SK-N-SH (cell line): ENCODE results near the gene C1QTNF3. TPM values are rescaled to one million over a fixed set of nuclear protein-coding genes. Genes with fewer than 3 reads are reported as not detected.

Source experiments
- CTCF ChIA-PET: fragments of 300-600, 350-600 bp; formaldehyde crosslinking; extraction: SDS; loops from one replicate; lab custom pipeline; 2021; lab: Yijun Ruan, JAX
- POLR2A ChIA-PET: fragments of 350-600 bp; sonication (Branson Sonifier 250); formaldehyde crosslinking; extraction: SDS; loops from one replicate; lab custom pipeline; 2020; ENCODE audit warnings: antibody characterized with exemption, inconsistent platforms; lab: Yijun Ruan, JAX
- DNase-seq: peaks from one replicate; pipeline ENCODE4 v3.0.0; 2012
- H2AFZ ChIP-seq: fragments of 200-600 bp; sonication (generic); 2 replicates; pipeline ENCODE4 v1.8.1; 2016; ENCODE audit warnings: antibody characterized with exemption, mild to moderate bottlenecking, low read depth
- H3F3A ChIP-seq: fragments of 200-600 bp; sonication (generic); replicated peaks from 2 replicates; pipeline ENCODE3; 2016; ENCODE audit warnings: antibody characterized with exemption, mild to moderate bottlenecking; ENCODE audit not compliant: insufficient read depth
- H3K27ac ChIP-seq, 2 experiments: fragments of 200-500 bp in 1 of 2; fragments of 200-600 bp in 1 of 2; sonication (Bioruptor generic) in 1 of 2; sonication (generic), shearing (Covaris generic) in 1 of 2; 2 replicates each; pipeline versions ENCODE4 v1.5.1 to v1.6.1; 2014 to 2016; ENCODE audit warnings: low read depth in 2 of 2, inconsistent platforms in 1 of 2, low read length in 1 of 2, mild to moderate bottlenecking in 1 of 2, mixed read lengths in 1 of 2
- H3K27me3 ChIP-seq: fragments of 200-600 bp; sonication (generic), shearing (Covaris generic); 2 replicates; pipeline ENCODE4 v1.6.1; 2016; ENCODE audit warnings: mixed run types; ENCODE audit not compliant: insufficient read depth
- H3K36me3 ChIP-seq, 2 experiments: fragments of 200-500 bp in 1 of 2; fragments of 200-600 bp in 1 of 2; sonication (Bioruptor generic) in 1 of 2; sonication (generic) in 1 of 2; replicated peaks in 1 of 2; 2 replicates each; pipeline versions ENCODE3 to v1.5.1; 2014 to 2016; ENCODE audit warnings: low read length in 1 of 2, mild to moderate bottlenecking in 1 of 2; ENCODE audit not compliant: insufficient read depth in 2 of 2, control insufficient read depth in 1 of 2
- H3K4me1 ChIP-seq, 2 experiments: fragments of 200-500 bp in 1 of 2; fragments of 200-600 bp in 1 of 2; sonication (Bioruptor generic) in 1 of 2; sonication (generic), shearing (Covaris generic) in 1 of 2; 2 replicates each; pipeline versions ENCODE4 v1.5.1 to v1.6.1; 2014 to 2016; ENCODE audit warnings: low read depth in 1 of 2, low read length in 1 of 2, mixed run types in 1 of 2; ENCODE audit not compliant: insufficient read depth in 2 of 2, control insufficient read depth in 1 of 2
- H3K4me2 ChIP-seq: fragments of 200-600 bp; sonication (generic), shearing (Covaris generic); 2 replicates; pipeline ENCODE4 v1.6.1; 2017; ENCODE audit warnings: mixed run types
- H3K4me3 ChIP-seq, 2 experiments: fragments of 200-500 bp in 1 of 2; fragments of 200-600 bp in 1 of 2; sonication (Bioruptor generic) in 1 of 2; sonication (generic), shearing (Covaris generic) in 1 of 2; 2 replicates each; pipeline versions ENCODE4 v1.5.1 to v1.8.1; 2014 to 2016; ENCODE audit warnings: low read depth in 2 of 2, inconsistent platforms in 1 of 2, low read length in 1 of 2, mild to moderate bottlenecking in 1 of 2, mixed read lengths in 1 of 2, moderate library complexity in 1 of 2
- H3K79me2 ChIP-seq: fragments of 200-600 bp; sonication (generic); 2 replicates; pipeline ENCODE4 v1.8.1; 2017; ENCODE audit warnings: mild to moderate bottlenecking; ENCODE audit not compliant: insufficient read depth
- H3K9ac ChIP-seq: fragments of 200-600 bp; sonication (generic); 2 replicates; pipeline ENCODE4 v1.6.1; 2017; ENCODE audit warnings: mixed run types
- H3K9me2 ChIP-seq: fragments of 200-600 bp; sonication (generic); 2 replicates; pipeline ENCODE4 v1.6.1; 2017; ENCODE audit warnings: mixed run types
- H3K9me3 ChIP-seq: fragments of 200-600 bp; sonication (generic); 2 replicates; pipeline ENCODE4 v1.6.1; 2017; ENCODE audit warnings: mixed run types, mild to moderate bottlenecking, moderate library complexity
- H4K20me1 ChIP-seq: fragments of 200-600 bp; sonication (generic); 2 replicates; pipeline ENCODE4 v1.6.1; 2017; ENCODE audit warnings: mild to moderate bottlenecking, mixed run types; ENCODE audit not compliant: insufficient read depth
- CTCF ChIP-seq: fragments of 200-600 bp; sonication (generic); IDR thresholded peaks from 2 replicates; pipeline ENCODE4 v1.6.1; 2017; ENCODE audit warnings: antibody characterized with exemption, mild to moderate bottlenecking, moderate library complexity
- ELF1 ChIP-seq: IDR thresholded peaks from 2 replicates; pipeline ENCODE4 v1.4.0; 2012
- FOSL2 ChIP-seq: IDR thresholded peaks from 2 replicates; pipeline ENCODE4 v1.4.0; 2012; ENCODE audit warnings: low read depth, mild to moderate bottlenecking, moderate library complexity, borderline replicate concordance
- FOXM1 ChIP-seq: IDR thresholded peaks from 2 replicates; pipeline ENCODE4 v1.4.0; 2012; ENCODE audit warnings: low read depth, mild to moderate bottlenecking
- GABPA ChIP-seq: IDR thresholded peaks from 2 replicates; pipeline ENCODE4 v1.4.0; 2012; ENCODE audit warnings: low read depth, mild to moderate bottlenecking
- GATA2 ChIP-seq: sonication (generic); formaldehyde crosslinking; IDR thresholded peaks from 2 replicates; pipeline ENCODE4 v1.5.0; 2020; ENCODE audit warnings: mild to moderate bottlenecking, missing genetic modification reagents
- JUND ChIP-seq: IDR thresholded peaks from 2 replicates; pipeline ENCODE4 v1.4.0; 2012
- MEF2A ChIP-seq: IDR thresholded peaks from 2 replicates; pipeline ENCODE4 v1.4.0; 2012; ENCODE audit warnings: low read depth, borderline replicate concordance
- NRF1 ChIP-seq: IDR thresholded peaks from 2 replicates; pipeline ENCODE4 v1.6.1; 2012; ENCODE audit warnings: low read depth, mild to moderate bottlenecking, low read length
- PBX3 ChIP-seq: IDR thresholded peaks from 2 replicates; pipeline ENCODE4; 2012
- RAD21 ChIP-seq: IDR thresholded peaks from 2 replicates; pipeline ENCODE4 v1.6.1; 2012; ENCODE audit warnings: mild to moderate bottlenecking, low read length
- RFX5 ChIP-seq: IDR thresholded peaks from 2 replicates; pipeline ENCODE4 v1.6.1; 2012; ENCODE audit warnings: mild to moderate bottlenecking, improper control_type of control experiment, low read length
- SMC3 ChIP-seq: IDR thresholded peaks from 2 replicates; pipeline ENCODE4 v1.6.1; 2012; ENCODE audit warnings: low read depth, low read length, improper control_type of control experiment
- TEAD4 ChIP-seq: IDR thresholded peaks from 2 replicates; pipeline ENCODE4 v1.4.0; 2012; ENCODE audit warnings: mild to moderate bottlenecking, borderline replicate concordance; ENCODE audit not compliant: insufficient read depth
- USF2 ChIP-seq: fragments of 150-350 bp; IDR thresholded peaks from 2 replicates; pipeline ENCODE4 v1.6.1; 2017; ENCODE audit warnings: antibody characterized with exemption, low read length, low read depth, borderline replicate concordance
- WGBS: methylation state at CpG from one replicate; pipeline ENCODE4 v1.1.6; 2017; ENCODE audit warnings: low lambda C conversion rate; 5-methylcytosine and 5-hydroxymethylcytosine counted together
- polyA plus RNA-seq, 3 experiments: library from polyadenylated mRNA; depleted of rRNA; stranded (reverse); fragments of >200 nt; gene quantifications; 2 replicates each; pipeline ENCODE4 v1.2.3, GENCODE V29; 2012
- TF ChIP-seq, protein P1 (sequence below): IDR thresholded peaks from 2 replicates; pipeline ENCODE4 v1.4.0; 2012; ENCODE audit warnings: low read depth, borderline replicate concordance
- TF ChIP-seq, protein P2 (sequence below): fragments of 150-350 bp; IDR thresholded peaks from 2 replicates; pipeline ENCODE4 v1.6.1; 2016; ENCODE audit warnings: mild to moderate bottlenecking, low read depth, low read length
- TF ChIP-seq, protein P3 (sequence below): IDR thresholded peaks from 2 replicates; pipeline ENCODE4 v1.4.0; 2012; ENCODE audit warnings: low read depth

C1QTNF3 gene
- polyA plus RNA-seq, 1 of the 3 experiments (the other 2 are of a cell fraction) = 1.5 TPM

DNA sequence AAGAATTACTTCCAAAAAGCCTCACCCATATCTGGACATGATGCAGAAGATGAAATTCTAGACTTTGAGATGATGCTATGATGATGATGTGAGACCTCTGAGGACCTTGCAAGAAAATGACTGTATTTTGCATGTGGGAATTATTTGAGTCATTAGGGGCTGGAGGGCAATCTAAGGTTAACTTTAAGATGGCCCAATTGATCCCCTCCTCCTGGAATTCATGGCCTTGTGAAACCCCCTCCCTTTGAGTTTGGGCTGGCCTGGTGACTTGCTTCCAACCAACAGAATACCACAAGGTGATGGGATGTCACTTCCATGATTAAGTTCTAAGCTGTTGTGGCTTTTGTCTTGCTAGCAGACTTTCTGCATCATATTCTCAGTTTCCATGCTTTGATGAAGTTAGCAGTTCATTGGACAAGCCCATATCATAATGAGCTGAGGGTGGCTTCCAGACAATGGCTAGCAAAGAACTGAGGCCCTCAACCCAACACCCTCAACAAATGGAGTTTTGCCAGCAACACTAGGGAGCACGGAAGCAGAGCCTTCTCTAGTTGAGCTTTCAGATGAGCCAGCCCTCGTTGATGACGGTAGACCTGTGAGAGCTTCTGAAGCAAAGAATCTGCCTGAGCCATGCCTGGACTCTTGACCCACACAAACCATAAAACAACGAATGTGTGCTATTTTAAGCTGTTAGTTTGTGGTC is 27.7 kb downstream of the C1QTNF3 start:
- H3K27me3 ChIP-seq = no peaks in the 10 kb centered on the region
- H3K9me3 ChIP-seq = no peaks in the 10 kb centered on the region
- H3K9me2 ChIP-seq = no peaks in the 10 kb centered on the region
- POLR2A ChIA-PET = no interaction called here
- H3K4me3 ChIP-seq = no peak overlapping the region
- H4K20me1 ChIP-seq = no peaks in the 10 kb centered on the region
- H3K79me2 ChIP-seq = no peaks in the 10 kb centered on the region
- no peak overlapping the region for H3K9ac ChIP-seq
- H3K27ac ChIP-seq = no peak overlapping the region
- peaks cover 4% of the 10 kb centered on the region for H3F3A ChIP-seq
- 50% methylated on average over 2 of the region's 4 CpGs for WGBS
- TF ChIP-seq FOXM1 (no peak), FOSL2 (no peak), CTCF (no peak), RFX5 (no peak)
- no peak overlapping the region for H2AFZ ChIP-seq
- H3K4me2 ChIP-seq = no peak overlapping the region
- H3K36me3 ChIP-seq = peaks cover 0 to 3% of the 10 kb centered on the region in 2 experiments
- peaks cover 0 to 2% of the 10 kb centered on the region in 2 experiments; a peak in 1 of 4 replicates for H3K4me1 ChIP-seq
- DNase-seq = no peak
- CTCF ChIA-PET = interaction anchor here (1.0 kb wide), 1 partner anchor 17 kb away, joined by 4 read pairs; no protein-coding TSS in a partner anchor

DNA sequence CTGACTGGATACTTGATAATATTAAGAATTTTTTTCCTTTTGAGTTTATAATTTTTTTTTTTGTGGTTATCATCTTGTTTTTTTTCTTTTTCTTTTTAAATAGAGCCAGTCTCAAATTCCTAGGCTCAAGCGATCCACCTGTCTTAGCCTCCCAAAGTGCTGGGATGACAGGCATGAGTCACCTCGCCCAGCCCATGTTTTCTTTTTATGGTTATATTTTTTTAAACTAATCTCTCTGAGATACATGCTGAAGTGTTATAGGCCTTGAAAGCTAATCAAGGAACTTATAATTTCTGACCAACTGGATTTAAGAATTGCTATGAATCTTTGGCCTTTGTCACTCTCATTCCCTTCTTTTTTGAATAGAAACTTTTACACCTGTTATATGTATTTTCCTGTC is 28.4 kb downstream of the C1QTNF3 start:
- ChIA-PET POLR2A (no interaction called here), CTCF (interaction anchor here (1.0 kb wide), 1 partner anchor 17 kb away, joined by 4 read pairs; no protein-coding TSS in a partner anchor)
- no peaks in the 10 kb centered on the region for H3K9me3 ChIP-seq
- H2AFZ ChIP-seq = no peak overlapping the region
- peaks cover 0 to 2% of the 10 kb centered on the region in 2 experiments; a peak in 2 of 4 replicates for H3K4me1 ChIP-seq
- WGBS = 89% methylated on average over 2 of the region's 2 CpGs
- H3K36me3 ChIP-seq = peaks cover 0 to 3% of the 10 kb centered on the region in 2 experiments
- no peak overlapping the region for H3K4me3 ChIP-seq
- H3K27ac ChIP-seq = no peak overlapping the region
- H3K9me2 ChIP-seq = no peaks in the 10 kb centered on the region
- no peak overlapping the region for H3K9ac ChIP-seq
- H4K20me1 ChIP-seq = no peaks in the 10 kb centered on the region
- no peaks in the 10 kb centered on the region for H3K79me2 ChIP-seq
- no peak for TF ChIP-seq GABPA
- TF ChIP-seq, protein P1, sequence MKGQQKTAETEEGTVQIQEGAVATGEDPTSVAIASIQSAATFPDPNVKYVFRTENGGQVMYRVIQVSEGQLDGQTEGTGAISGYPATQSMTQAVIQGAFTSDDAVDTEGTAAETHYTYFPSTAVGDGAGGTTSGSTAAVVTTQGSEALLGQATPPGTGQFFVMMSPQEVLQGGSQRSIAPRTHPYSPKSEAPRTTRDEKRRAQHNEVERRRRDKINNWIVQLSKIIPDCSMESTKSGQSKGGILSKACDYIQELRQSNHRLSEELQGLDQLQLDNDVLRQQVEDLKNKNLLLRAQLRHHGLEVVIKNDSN = no peak
- TF ChIP-seq RAD21 = no peak
- no peak for TF ChIP-seq USF2
- no peak for TF ChIP-seq ELF1
- TF ChIP-seq PBX3 = no peak
- no peak for TF ChIP-seq GATA2
- TF ChIP-seq MEF2A = no peak
- no peak for TF ChIP-seq NRF1
- TF ChIP-seq, protein P2, sequence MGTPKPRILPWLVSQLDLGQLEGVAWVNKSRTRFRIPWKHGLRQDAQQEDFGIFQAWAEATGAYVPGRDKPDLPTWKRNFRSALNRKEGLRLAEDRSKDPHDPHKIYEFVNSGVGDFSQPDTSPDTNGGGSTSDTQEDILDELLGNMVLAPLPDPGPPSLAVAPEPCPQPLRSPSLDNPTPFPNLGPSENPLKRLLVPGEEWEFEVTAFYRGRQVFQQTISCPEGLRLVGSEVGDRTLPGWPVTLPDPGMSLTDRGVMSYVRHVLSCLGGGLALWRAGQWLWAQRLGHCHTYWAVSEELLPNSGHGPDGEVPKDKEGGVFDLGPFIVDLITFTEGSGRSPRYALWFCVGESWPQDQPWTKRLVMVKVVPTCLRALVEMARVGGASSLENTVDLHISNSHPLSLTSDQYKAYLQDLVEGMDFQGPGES = no peak
- TF ChIP-seq, protein P3, sequence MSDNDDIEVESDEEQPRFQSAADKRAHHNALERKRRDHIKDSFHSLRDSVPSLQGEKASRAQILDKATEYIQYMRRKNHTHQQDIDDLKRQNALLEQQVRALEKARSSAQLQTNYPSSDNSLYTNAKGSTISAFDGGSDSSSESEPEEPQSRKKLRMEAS = no peak
- TF ChIP-seq RFX5 = no peak
- no peak for TF ChIP-seq SMC3
- no peak for TF ChIP-seq TEAD4
- no peak for TF ChIP-seq JUND
- TF ChIP-seq, all 33 proteins: peak for 0
- H3K27me3 ChIP-seq = no peaks in the 10 kb centered on the region
- H3F3A ChIP-seq = peaks cover 10% of the 10 kb centered on the region
- no peak overlapping the region for H3K4me2 ChIP-seq
- DNase-seq = no peak
